Measurements from ENCODE around the gene KIAA0232. TPM values are rescaled to one million over a fixed set of nuclear protein-coding genes. Genes with fewer than 3 reads are reported as not detected.
A peak's percentile ranks its signal among the peaks of the same experiment; 100 is the strongest.

Gene KIAA0232
- total and polyA plus RNA-seq, 9 of the 15 experiments (the other 6 are each of a cell fraction or from before 2014, with no cell fraction given): 3.5 to 17.4 (median 13.0) TPM

GRCh38 chr4:6826781-6827508 is 44.4 kb downstream of the KIAA0232 start (continued):
- TF ChIP-seq ZNF318 (IDR thresholded peaks at IDR 0.05; ENCODE audit: borderline replicate concordance in 1 of 2, low read depth in 1 of 2): no peak
- TF ChIP-seq NCOA6 (IDR thresholded peaks at IDR 0.05): 0 out of 2 replicates have a peak, but pooled peaks have one; percentile 2
- TF ChIP-seq PHB2 (IDR thresholded peaks at IDR 0.05; ENCODE audit: low read depth): 0 out of 2 replicates have a peak, but pooled peaks have one; percentile 47
- peak; percentile 96 for TF ChIP-seq SMARCA4 (IDR thresholded peaks at IDR 0.05)
- TF ChIP-seq ZNF695 (CRISPR knock-in tag; IDR thresholded peaks at IDR 0.05): no peak
- TF ChIP-seq ZNF589 (CRISPR knock-in tag; IDR thresholded peaks at IDR 0.05; ENCODE audit: low read depth): no peak
- TF ChIP-seq ETS1 (conservative IDR thresholded peaks at IDR 0.05; ENCODE audit: control insufficient read depth, low read depth, low read length): no peak
- TF ChIP-seq ELF1 (tag; IDR thresholded peaks at IDR 0.05): peak; percentile 24; the same call in 1 of the 2 replicates
- peak; percentile 86 for TF ChIP-seq TCF3 (CRISPR knock-in tag; IDR thresholded peaks at IDR 0.05)
- TF ChIP-seq POLR2AphosphoS2 (IDR thresholded peaks at IDR 0.05; ENCODE audit: low read length): no peak
- no peak for TF ChIP-seq SRF (CRISPR knock-in tag; IDR thresholded peaks at IDR 0.05)
- peak; percentile 25; the same call in 1 of the 2 replicates for TF ChIP-seq CTBP1 (IDR thresholded peaks at IDR 0.05; ENCODE audit: borderline replicate concordance)

All from K562 (cell line).